K562 (cell line): ENCODE data around the gene DTNB. TPM values are rescaled to one million over a fixed set of nuclear protein-coding genes. Genes with fewer than 3 reads are reported as not detected.

Source experiments
- ATAC-seq: fragments of 200-7000 bp; cut with Tn5 transposase; 3 replicates; pipeline ENCODE4 v1.9.1; 2020; ENCODE audit warnings: moderate library complexity
- BruUV-seq: library from RNA; stranded (reverse); fragments of 400-500 nt; replicated peaks from 2 replicates; lab custom pipeline; 2021; lab: Mats Ljungman, UMichigan
- CTCF ChIA-PET: fragments of 300-600 bp; formaldehyde crosslinking; extraction: SDS; loops from one replicate; lab custom pipeline; 2021; ENCODE audit warnings: low intra/inter-chr PET ratio; lab: Yijun Ruan, JAX
- POLR2A ChIA-PET: fragments of 300-600, 350-650 bp; sonication (Branson Sonifier 250); formaldehyde crosslinking; extraction: SDS; loops from one replicate; lab custom pipeline; 2021; ENCODE audit warnings: antibody characterized with exemption, inconsistent platforms; lab: Yijun Ruan, JAX
- DNase-seq, 4 experiments: peaks; one replicate each; pipeline versions ENCODE4 v3.0.0 to v3.0.0-alpha.2; 2011 to 2018; ENCODE audit warnings: low spot score in 3 of 4, mixed read lengths in 3 of 4; ENCODE audit errors: extremely low read depth in 1 of 4
- FAIRE-seq: peaks from 2 replicates; lab custom pipeline; 2011; peaks lifted over from hg19 to GRCh38; lab: Jason Lieb, UNC
- H2AFZ ChIP-seq: 2 replicates; pipeline ENCODE4 v1.6.0; 2011; ENCODE audit warnings: low read depth, low read length, control low read depth, inconsistent platforms
- H3K27ac ChIP-seq: fragments of 200-600 bp; 3 replicates; pipeline ENCODE4 v1.8.0; 2011; ENCODE audit warnings: low read depth, mild to moderate bottlenecking, control low read depth, inconsistent platforms, low read length, moderate library complexity, mixed read lengths; ENCODE audit errors: extremely low read depth
- H3K27me3 ChIP-seq, 2 experiments: fragments of 300-600 bp in 1 of 2; 2 replicates in 1 of 2; 3 replicates in 1 of 2; pipeline versions ENCODE4 v1.6.0 to v1.8.0; 2011; ENCODE audit warnings: inconsistent platforms in 2 of 2, low read length in 2 of 2, mild to moderate bottlenecking in 1 of 2, mixed read lengths in 1 of 2, moderate library complexity in 1 of 2; ENCODE audit not compliant: control insufficient read depth in 2 of 2, insufficient read depth in 2 of 2
- H3K36me3 ChIP-seq: fragments of 300-600 bp; 3 replicates; pipeline ENCODE4 v1.8.0; 2011; ENCODE audit warnings: mild to moderate bottlenecking, low read length, inconsistent platforms; ENCODE audit not compliant: control insufficient read depth, insufficient read depth
- H3K4me1 ChIP-seq, 2 experiments: fragments of 200-600 bp in 1 of 2; replicated peaks in 1 of 2; 2 replicates in 1 of 2; 3 replicates in 1 of 2; pipeline versions ENCODE4 v1.5.1 to v1.8.0; 2011; ENCODE audit warnings: inconsistent platforms in 2 of 2, low read length in 2 of 2, mild to moderate bottlenecking in 1 of 2, mixed read lengths in 1 of 2, moderate library complexity in 1 of 2; ENCODE audit not compliant: control insufficient read depth in 2 of 2, insufficient read depth in 2 of 2
- H3K4me2 ChIP-seq: 2 replicates; pipeline ENCODE4 v1.6.1; 2011; ENCODE audit warnings: low read length, control low read depth, inconsistent platforms, mixed read lengths; ENCODE audit not compliant: insufficient read depth
- H3K4me3 ChIP-seq: fragments of 200-600 bp; sonication (generic), shearing (Covaris generic); 2 replicates; pipeline ENCODE4 v1.5.1; 2016; ENCODE audit warnings: control low read depth, inconsistent platforms
- H3K79me2 ChIP-seq: fragments of 200-600 bp; 3 replicates; pipeline ENCODE4 v1.8.0; 2011; ENCODE audit warnings: low read length, inconsistent platforms; ENCODE audit not compliant: control insufficient read depth, insufficient read depth
- H3K9ac ChIP-seq, 2 experiments: 2 replicates each; pipeline versions ENCODE4 v1.6.0 to v1.6.1; 2011; ENCODE audit warnings: low read depth in 2 of 2, low read length in 2 of 2, control low read depth in 1 of 2, inconsistent platforms in 1 of 2, mild to moderate bottlenecking in 1 of 2, mixed read lengths in 1 of 2; ENCODE audit not compliant: insufficient read depth in 1 of 2
- H3K9me1 ChIP-seq: one replicate; pipeline ENCODE4 v1.6.0; 2011; ENCODE audit warnings: inconsistent platforms, mild to moderate bottlenecking, low read length, moderate library complexity; ENCODE audit not compliant: control insufficient read depth, insufficient read depth
- H3K9me3 ChIP-seq: replicated peaks from 2 replicates; pipeline ENCODE4 v1.5.1; 2011; ENCODE audit warnings: low read depth, low read length, inconsistent platforms; ENCODE audit not compliant: control insufficient read depth, insufficient read depth
- H4K20me1 ChIP-seq: replicated peaks from 2 replicates; pipeline ENCODE4 v1.6.1; 2011; ENCODE audit warnings: low read length, inconsistent platforms, mixed read lengths; ENCODE audit not compliant: control insufficient read depth, insufficient read depth
- CHCHD3 ChIP-seq: fragments of 250-450 bp; sonication (Bioruptor Pico); IDR thresholded peaks from 2 replicates; pipeline ENCODE4 v2.1.2; 2022; ENCODE audit warnings: mild to moderate bottlenecking
- CUX1 ChIP-seq: fragments of 200-800 bp; sonication (Bioruptor generic); IDR thresholded peaks from 2 replicates; pipeline ENCODE4 v1.6.1; 2016; ENCODE audit warnings: missing genetic modification characterization, missing compliant biosample characterization
- GABPA ChIP-seq: fragments of 200-800 bp; sonication (Bioruptor generic); conservative IDR thresholded peaks from 2 replicates; pipeline ENCODE4 v1.6.1; 2016; ENCODE audit warnings: low read depth, missing genetic modification characterization, missing compliant biosample characterization
- KDM2B ChIP-seq: fragments of 250-450 bp; sonication (Bioruptor Pico); IDR thresholded peaks from 2 replicates; pipeline ENCODE4 v1.8.0; 2021; ENCODE audit warnings: mild to moderate bottlenecking, moderate library complexity
- NCOA6 ChIP-seq: fragments of 450-650 bp; IDR thresholded peaks from 2 replicates; pipeline ENCODE4 v1.6.1; 2017; ENCODE audit warnings: mild to moderate bottlenecking
- PATZ1 ChIP-seq: fragments of 250-450 bp; sonication (Bioruptor Pico); IDR thresholded peaks from 2 replicates; pipeline ENCODE4 v1.5.0; 2020; ENCODE audit warnings: mild to moderate bottlenecking, borderline replicate concordance
- PPARD ChIP-seq: fragments of 250-450 bp; sonication (Bioruptor Pico); IDR thresholded peaks from 2 replicates; pipeline ENCODE4 v1.8.0; 2022; ENCODE audit warnings: inconsistent platforms, mild to moderate bottlenecking, moderate library complexity
- SAFB ChIP-seq: fragments of 200-400 bp; formaldehyde crosslinking; IDR thresholded peaks from 2 replicates; pipeline ENCODE4 v1.6.1; 2017; ENCODE audit warnings: low read depth, low read length, borderline replicate concordance
- SMAD3 ChIP-seq: fragments of 450-650 bp; formaldehyde crosslinking; conservative IDR thresholded peaks from 2 replicates; pipeline ENCODE4 v1.4.0; 2020; ENCODE audit warnings: mild to moderate bottlenecking
- TCF7 ChIP-seq: sonication (generic); IDR thresholded peaks from 2 replicates; pipeline ENCODE4 v1.6.1; 2016; ENCODE audit warnings: antibody characterized with exemption, borderline replicate concordance
- ZNF165 ChIP-seq: fragments of 250-450 bp; sonication (Bioruptor Pico); IDR thresholded peaks from 2 replicates; pipeline ENCODE4 v1.4.0; 2020; ENCODE audit warnings: borderline replicate concordance
- ZNF253 ChIP-seq: fragments of 250-450 bp; sonication (Bioruptor Pico); conservative IDR thresholded peaks from 2 replicates; pipeline ENCODE4 v1.6.1; 2021; ENCODE audit warnings: mild to moderate bottlenecking
- ZNF551 ChIP-seq: fragments of 250-450 bp; sonication (Bioruptor Pico); IDR thresholded peaks from 2 replicates; pipeline ENCODE4 v1.5.0; 2021; ENCODE audit warnings: mild to moderate bottlenecking, moderate library complexity
- WGBS: fragments of 100-300 bp; shearing (Covaris generic); methylation state at CpG from one replicate; pipeline ENCODE4 v1.1.6; 2016; ENCODE audit warnings: low coverage, mixed read lengths; ENCODE audit not compliant: insufficient coverage; ENCODE audit errors: missing lambda C conversion rate; 5-methylcytosine and 5-hydroxymethylcytosine counted together
- in situ Hi-C: fragments of 300-500 bp; cut with MboI; formaldehyde crosslinking; loops from 4 replicates; pipeline ENCODE4 v1.15.0; 2018; ENCODE audit warnings: inconsistent platforms, mixed read lengths
- intact Hi-C: fragments of 100-400 bp; cut with micrococcal nuclease; formaldehyde crosslinking; loops from 2 replicates; pipeline ENCODE4 v1.14.2; 2022
- polyA plus RNA-seq, 8 experiments: library from polyadenylated mRNA; depleted of rRNA in 4 of 8; stranded (reverse) in 5 of 8; unstranded in 3 of 8; fragments of >200 nt; fragmentation: Nextera tagmentation in 2 of 8; fragmentation: Illumina TruSeq in 1 of 8; extraction: Ambion mirVana in 2 of 8; extraction: Trizol in 1 of 8; gene quantifications; 2 replicates each; pipeline versions ENCODE4 v1.2.1 to v1.2.3, GENCODE V29; 2011 to 2014; ENCODE audit warnings: inconsistent platforms in 1 of 8, missing spikeins in 1 of 8
- total RNA-seq, 7 experiments: library from RNA; depleted of rRNA in 6 of 7; stranded (reverse); fragments of >200 nt in 6 of 7; fragmentation: Illumina TruSeq in 2 of 7; extraction: Trizol in 2 of 7; gene quantifications; 2 replicates each; pipeline versions ENCODE4 v1.2.1 to v1.2.3, GENCODE V29; 2011 to 2021; ENCODE audit warnings: low replicate concordance in 1 of 7

The DTNB gene
- total and polyA plus RNA-seq, 9 of the 15 experiments (the other 6 are each of a cell fraction or from before 2014, with no cell fraction given) = 0.18 to 2.0 (median 0.77) TPM; not detected in 2

GRCh38 chr2:25684577-25685473, 11.4 kb upstream of the DTNB start:
- H3K4me1 ChIP-seq = no peaks in the 10 kb centered on the region; a peak in 1 of 5 replicates
- no peak overlapping the region for H3K9ac ChIP-seq
- ChIA-PET POLR2A (interaction anchor here (1.4 kb wide), 1 partner anchor 13 kb away, joined by 3 read pairs; no protein-coding TSS in a partner anchor), CTCF (no interaction called here)
- peaks cover 10 to 24% of the 10 kb centered on the region in 2 experiments; a peak in 4 of 5 replicates for H3K27me3 ChIP-seq
- no TSS peak for BruUV-seq
- no peaks in the 10 kb centered on the region for H3K9me1 ChIP-seq
- FAIRE-seq (no peak), DNase-seq (no peak), ATAC-seq (no peak)
- no peaks in the 10 kb centered on the region for H4K20me1 ChIP-seq
- H3K4me2 ChIP-seq = no peak overlapping the region
- intact Hi-C loops = no loop called here
- 1% methylated on average over 20 of the region's 20 CpGs for WGBS
- in situ Hi-C loops = no loop called here
- H3K4me3 ChIP-seq = no peak overlapping the region
- H3K27ac ChIP-seq = no peak overlapping the region
- H2AFZ ChIP-seq = no peak overlapping the region
- H3K79me2 ChIP-seq = no peaks in the 10 kb centered on the region
- H3K9me3 ChIP-seq = no peaks in the 10 kb centered on the region
- H3K36me3 ChIP-seq = no peaks in the 10 kb centered on the region
- no peak for TF ChIP-seq PPARD (CRISPR knock-in tag)
- no peak for TF ChIP-seq ZNF551 (CRISPR knock-in tag)
- no peak for TF ChIP-seq TCF7
- TF ChIP-seq CHCHD3 (CRISPR knock-in tag) = no peak
- TF ChIP-seq SAFB = no peak
- no peak for TF ChIP-seq ZNF165 (CRISPR knock-in tag)
- no peak for TF ChIP-seq SMAD3 (CRISPR knock-in tag)
- no peak for TF ChIP-seq PATZ1 (CRISPR knock-in tag)
- no peak for TF ChIP-seq GABPA (tag)
- TF ChIP-seq ZNF253 (CRISPR knock-in tag) = no peak
- TF ChIP-seq KDM2B = no peak
- TF ChIP-seq NCOA6 = no peak
- no peak for TF ChIP-seq CUX1
